ENCODE results near the gene UQCC3. TPM values are rescaled to one million over a fixed set of nuclear protein-coding genes. Genes with fewer than 3 reads are reported as not detected.

Gene UQCC3
- total and polyA plus RNA-seq, 2 of the 13 experiments (the other 11 are each of a cell fraction or from before 2014, with no cell fraction given) = 7.7 to 16.0 TPM

GRCh38 chr11:62671608-62672389, at the start of gene UQCC3, which contains the start of gene LBHD1 (continued):
- TF ChIP-seq GLMP (CRISPR knock-in tag; IDR thresholded peaks at IDR 0.05; ENCODE audit: borderline replicate concordance) (no peak), NONO (IDR thresholded peaks at IDR 0.05) (no peak), NONO (CRISPR knock-in tag; conservative IDR thresholded peaks at IDR 0.05) (peak; percentile 94), ZNF746 (CRISPR knock-in tag; IDR thresholded peaks at IDR 0.05) (no peak), TMF1 (CRISPR knock-in tag; IDR thresholded peaks at IDR 0.05; ENCODE audit: low read depth) (0 out of 2 replicates have a peak, but pooled peaks have one; percentile 43), MIER2 (CRISPR knock-in tag; IDR thresholded peaks at IDR 0.05) (no peak), ZNF724P (CRISPR knock-in tag; IDR thresholded peaks at IDR 0.05; ENCODE audit: borderline replicate concordance) (0 out of 2 replicates have a peak, but pooled peaks have one; percentile 45), IRF2 (CRISPR knock-in tag; IDR thresholded peaks at IDR 0.05) (no peak; the same call in 1 of the 2 replicates), ATM (IDR thresholded peaks at IDR 0.05; ENCODE audit: borderline replicate concordance) (no peak), ZNF772 (CRISPR knock-in tag; IDR thresholded peaks at IDR 0.05) (peak; percentile 45), ETS1 (CRISPR knock-in tag; IDR thresholded peaks at IDR 0.05) (no peak), ZNF44 (CRISPR knock-in tag; IDR thresholded peaks at IDR 0.05) (peak; percentile 27; the same call in 1 of the 2 replicates), ZNF720 (CRISPR knock-in tag; IDR thresholded peaks at IDR 0.05) (no peak), TEAD3 (CRISPR knock-in tag; optimal IDR thresholded peaks at IDR 0.05; ENCODE audit: borderline replicate concordance) (peak; percentile 9), ZNF747 (CRISPR knock-in tag; IDR thresholded peaks at IDR 0.05; ENCODE audit: borderline replicate concordance) (peak; percentile 80), ZNF816 (CRISPR knock-in tag; IDR thresholded peaks at IDR 0.05; ENCODE audit: borderline replicate concordance) (no peak), RBFOX2 (IDR thresholded peaks at IDR 0.05; ENCODE audit: low read depth, low read length) (peak; percentile 90), MYNN (CRISPR knock-in tag; IDR thresholded peaks at IDR 0.05; ENCODE audit: low read depth) (no peak; the same call in 1 of the 2 replicates), GLI4 (CRISPR knock-in tag; IDR thresholded peaks at IDR 0.05; ENCODE audit: borderline replicate concordance) (no peak), ZNF496 (CRISPR knock-in tag; IDR thresholded peaks at IDR 0.05; ENCODE audit: insufficient replicate concordance) (no peak), PHB2 (IDR thresholded peaks at IDR 0.05; ENCODE audit: partially characterized antibody) (no peak), KMT2A (CRISPR knock-in tag; IDR thresholded peaks at IDR 0.05) (peak; percentile 77), ZNF782 (CRISPR knock-in tag; IDR thresholded peaks at IDR 0.05; ENCODE audit: borderline replicate concordance) (no peak), PCBP2 (optimal IDR thresholded peaks at IDR 0.05; ENCODE audit: low read depth, low read length, poor library complexity, severe bottlenecking) (no peak), ADNP (CRISPR knock-in tag; IDR thresholded peaks at IDR 0.05) (no peak), RFX1 (IDR thresholded peaks at IDR 0.05) (no peak), ZNF205 (CRISPR knock-in tag; IDR thresholded peaks at IDR 0.05) (no peak)
- TF ChIP-seq, protein P1, sequence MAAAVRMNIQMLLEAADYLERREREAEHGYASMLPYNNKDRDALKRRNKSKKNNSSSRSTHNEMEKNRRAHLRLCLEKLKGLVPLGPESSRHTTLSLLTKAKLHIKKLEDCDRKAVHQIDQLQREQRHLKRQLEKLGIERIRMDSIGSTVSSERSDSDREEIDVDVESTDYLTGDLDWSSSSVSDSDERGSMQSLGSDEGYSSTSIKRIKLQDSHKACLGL (CRISPR knock-in tag; IDR thresholded peaks at IDR 0.05) = peak; percentile 46
- TF ChIP-seq, protein P2, sequence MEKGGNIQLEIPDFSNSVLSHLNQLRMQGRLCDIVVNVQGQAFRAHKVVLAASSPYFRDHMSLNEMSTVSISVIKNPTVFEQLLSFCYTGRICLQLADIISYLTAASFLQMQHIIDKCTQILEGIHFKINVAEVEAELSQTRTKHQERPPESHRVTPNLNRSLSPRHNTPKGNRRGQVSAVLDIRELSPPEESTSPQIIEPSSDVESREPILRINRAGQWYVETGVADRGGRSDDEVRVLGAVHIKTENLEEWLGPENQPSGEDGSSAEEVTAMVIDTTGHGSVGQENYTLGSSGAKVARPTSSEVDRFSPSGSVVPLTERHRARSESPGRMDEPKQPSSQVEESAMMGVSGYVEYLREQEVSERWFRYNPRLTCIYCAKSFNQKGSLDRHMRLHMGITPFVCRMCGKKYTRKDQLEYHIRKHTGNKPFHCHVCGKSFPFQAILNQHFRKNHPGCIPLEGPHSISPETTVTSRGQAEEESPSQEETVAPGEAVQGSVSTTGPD (CRISPR knock-in tag; IDR thresholded peaks at IDR 0.05) = 0 out of 2 replicates have a peak, but pooled peaks have one; percentile 34
